ENCODE data around the gene EFHC2. TPM values are rescaled to one million over a fixed set of nuclear protein-coding genes. Genes with fewer than 3 reads are reported as not detected.

Gene EFHC2
- total RNA-seq, 4 donors from 2014 or later, result 5.1 to 16.1 (median 8.9) TPM

- Histone ChIP-seq H3K9me3 (no peaks in the 10 kb centered on the region), H3K27me3 (no peaks in the 10 kb centered on the region), H3K4me3 (no peak overlapping the region), H3K27ac (no peak overlapping the region), H3K4me1 (no peaks in the 10 kb centered on the region), H3K36me3 (no peaks in the 10 kb centered on the region)
- WGBS, result 80% methylated on average over 2 of the region's 2 CpGs
- DNase-seq (ENCODE audit: low spot score in 2 of 2), result no peak
- TF ChIP-seq POLR2AphosphoS5 (IDR thresholded peaks at IDR 0.05), result no peak
- TF ChIP-seq CTCF (IDR thresholded peaks at IDR 0.05), result no peak
These were observed 230.1 kb downstream of the EFHC2 start for GRCh38 chrX:44113337-44113736.

- no peak overlapping the region for H3K27ac ChIP-seq
- no peak overlapping the region for H3K4me3 ChIP-seq
- no peaks in the 10 kb centered on the region for H3K27me3 ChIP-seq
- no peaks in the 10 kb centered on the region for H3K36me3 ChIP-seq
- no peak for DNase-seq (ENCODE audit: low spot score in 2 of 2)
- TF ChIP-seq POLR2A (IDR thresholded peaks at IDR 0.05), result no peak
- no peak for TF ChIP-seq EP300 (IDR thresholded peaks at IDR 0.05)
- no peak for TF ChIP-seq CTCF (IDR thresholded peaks at IDR 0.05)
- no peak for TF ChIP-seq POLR2AphosphoS5 (IDR thresholded peaks at IDR 0.05)
- H3K4me1 ChIP-seq, result no peaks in the 10 kb centered on the region
- no peaks in the 10 kb centered on the region for H3K9me3 ChIP-seq
- WGBS, result 54% methylated on average over 2 of the region's 2 CpGs
These were observed 236.6 kb downstream of the EFHC2 start for GRCh38 chrX:44106864-44107263.

- H3K36me3 ChIP-seq, result no peaks in the 10 kb centered on the region
- H3K27me3 ChIP-seq, result no peaks in the 10 kb centered on the region
- H3K27ac ChIP-seq, result no peak overlapping the region
- TF ChIP-seq EP300 (IDR thresholded peaks at IDR 0.05) (no peak), POLR2A (IDR thresholded peaks at IDR 0.05) (no peak), POLR2AphosphoS5 (IDR thresholded peaks at IDR 0.05) (no peak), CTCF (IDR thresholded peaks at IDR 0.05) (no peak)
- H3K4me1 ChIP-seq, result no peaks in the 10 kb centered on the region
- no peak for DNase-seq (ENCODE audit: low spot score in 2 of 2)
- no peak overlapping the region for H3K4me3 ChIP-seq
- no peaks in the 10 kb centered on the region for H3K9me3 ChIP-seq
- WGBS, result 56% methylated on average over 12 of the region's 12 CpGs
These were observed 238.1 kb downstream of the EFHC2 start for GRCh38 chrX:44105228-44105913.

GRCh38 chrX:44104699-44105098 is 238.8 kb downstream of the EFHC2 start:
- Histone ChIP-seq H3K27ac (no peak overlapping the region), H3K36me3 (no peaks in the 10 kb centered on the region), H3K4me3 (no peak overlapping the region), H3K9me3 (no peaks in the 10 kb centered on the region), H3K4me1 (no peaks in the 10 kb centered on the region), H3K27me3 (no peaks in the 10 kb centered on the region)
- TF ChIP-seq CTCF (IDR thresholded peaks at IDR 0.05), result no peak
- no peak for TF ChIP-seq POLR2A (IDR thresholded peaks at IDR 0.05)
- no peak for TF ChIP-seq EP300 (IDR thresholded peaks at IDR 0.05)
- TF ChIP-seq POLR2AphosphoS5 (IDR thresholded peaks at IDR 0.05), result no peak
- 71% methylated on average over 3 of the region's 3 CpGs for WGBS
- DNase-seq (ENCODE audit: low spot score in 2 of 2), result no peak

GRCh38 chrX:44101281-44101680 is 242.2 kb downstream of the EFHC2 start:
- Histone ChIP-seq H3K27ac (no peak overlapping the region), H3K27me3 (no peaks in the 10 kb centered on the region), H3K4me1 (no peaks in the 10 kb centered on the region), H3K36me3 (no peaks in the 10 kb centered on the region), H3K9me3 (no peaks in the 10 kb centered on the region), H3K4me3 (no peak overlapping the region)
- DNase-seq (ENCODE audit: low spot score in 2 of 2), result no peak
- TF ChIP-seq CTCF (IDR thresholded peaks at IDR 0.05) (no peak), POLR2A (IDR thresholded peaks at IDR 0.05) (no peak), POLR2AphosphoS5 (IDR thresholded peaks at IDR 0.05) (no peak), EP300 (IDR thresholded peaks at IDR 0.05) (no peak)
- WGBS, result 71% methylated on average over 3 of the region's 3 CpGs

All from suprapubic skin (tissue), 4 donors.